Memory B cell (primary cell): ENCODE results near the gene GABARAPL1.

Source experiments
- ATAC-seq: fragments of 150-1000 bp; cut with Tn5 transposase; 2 replicates; pipeline ENCODE4 v1.10.0; 2021; ENCODE audit warnings: low read depth, mild to moderate bottlenecking, moderate library complexity
- DNase-seq, 2 donors: peaks; one replicate each; pipeline ENCODE4 v3.0.0; 2022; ENCODE audit warnings: low spot score in 2 of 2
- H3K27ac Mint-ChIP-seq: one replicate; pipeline ENCODE4 v1.8.0; 2022; ENCODE audit warnings: mild to moderate bottlenecking, moderate library complexity, mixed read lengths
- H3K27me3 Mint-ChIP-seq: one replicate; pipeline ENCODE4 v1.8.0; 2022; ENCODE audit warnings: mixed read lengths
- H3K36me3 Mint-ChIP-seq: one replicate; pipeline ENCODE4 v1.8.0; 2022; ENCODE audit warnings: mild to moderate bottlenecking, mixed read lengths
- H3K4me1 Mint-ChIP-seq: one replicate; pipeline ENCODE4 v1.8.0; 2022; ENCODE audit warnings: mixed read lengths
- H3K4me3 Mint-ChIP-seq: one replicate; pipeline ENCODE4 v1.8.0; 2022; ENCODE audit warnings: mild to moderate bottlenecking, moderate library complexity, mixed read lengths
- H3K9me3 Mint-ChIP-seq: one replicate; pipeline ENCODE4 v1.8.0; 2022; ENCODE audit warnings: mixed read lengths

Gene GABARAPL1

DNA sequence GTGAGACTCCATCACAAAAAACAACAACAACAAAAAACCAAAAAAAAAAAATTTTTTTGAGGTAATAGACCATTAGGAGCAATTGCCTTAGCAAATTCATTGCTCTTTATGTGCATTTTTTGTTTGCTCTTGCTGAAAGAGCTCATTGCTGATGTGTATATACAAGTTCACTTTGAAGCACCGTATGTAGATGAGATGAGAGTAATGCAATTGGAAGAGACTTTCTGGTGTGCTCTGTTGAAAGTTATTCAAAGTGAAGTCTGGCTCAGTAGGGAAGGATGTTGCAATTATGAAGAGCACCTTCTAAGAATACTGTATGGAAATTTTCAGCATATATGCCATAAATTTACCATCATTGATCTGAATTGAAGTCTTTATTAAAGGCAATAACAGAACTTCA is 48.2 kb downstream of the GABARAPL1 start:
- no peak overlapping the region for H3K4me3 Mint-ChIP-seq
- H3K36me3 Mint-ChIP-seq, result no peaks in the 10 kb centered on the region
- DNase-seq, result no peak
- H3K27me3 Mint-ChIP-seq, result peaks cover 2% of the 10 kb centered on the region
- H3K9me3 Mint-ChIP-seq, result peaks cover 4% of the 10 kb centered on the region
- ATAC-seq, result no peak
- H3K27ac Mint-ChIP-seq, result no peak overlapping the region
- no peaks in the 10 kb centered on the region for H3K4me1 Mint-ChIP-seq

- Mint-ChIP-seq H3K36me3 (no peaks in the 10 kb centered on the region), H3K27ac (no peak overlapping the region), H3K9me3 (no peaks in the 10 kb centered on the region), H3K27me3 (no peaks in the 10 kb centered on the region), H3K4me3 (no peak overlapping the region), H3K4me1 (no peaks in the 10 kb centered on the region)
- ATAC-seq, result no peak
- no peak for DNase-seq
Measured at GRCh38 chr12:10268037-10268436, 55.4 kb downstream of the GABARAPL1 start.

DNA sequence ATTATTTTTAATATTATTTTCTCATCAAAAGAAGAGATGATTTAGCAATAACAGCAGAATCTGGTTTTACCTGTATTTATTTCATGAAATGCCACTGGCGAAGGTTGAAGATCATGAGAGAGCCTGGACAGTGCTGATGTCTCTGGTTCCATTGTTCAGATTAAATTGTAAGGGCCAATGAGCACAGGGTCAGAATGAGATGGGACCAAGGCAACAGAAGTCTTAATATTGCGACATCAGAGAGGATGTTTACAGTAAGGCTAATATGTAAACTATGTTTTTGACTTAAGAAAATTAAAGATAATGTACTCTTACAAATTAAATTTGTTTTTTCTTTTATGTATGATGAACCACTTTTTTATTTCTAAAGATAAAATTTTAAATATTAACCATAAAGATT is 59.8 kb downstream of the GABARAPL1 start:
- H3K4me1 Mint-ChIP-seq, result no peaks in the 10 kb centered on the region
- H3K27ac Mint-ChIP-seq, result no peak overlapping the region
- peaks cover 1% of the 10 kb centered on the region for H3K9me3 Mint-ChIP-seq
- H3K36me3 Mint-ChIP-seq, result no peaks in the 10 kb centered on the region
- ATAC-seq, result no peak
- no peak overlapping the region for H3K4me3 Mint-ChIP-seq
- no peak for DNase-seq
- no peaks in the 10 kb centered on the region for H3K27me3 Mint-ChIP-seq
